Stimulated activated CD8-positive, alpha-beta memory T cell treated with anti-CD3 and anti-CD28 coated beads, Interleukin-4, amount 100 ng/mL, for 4 hours (primary cell): ENCODE measurements around the gene MTMR1.

Experiments used
- DNase-seq, 2 donors: peaks; one replicate each; pipeline ENCODE4 v3.0.0-alpha.2; 2020; ENCODE audit warnings: low read depth in 2 of 2, low spot score in 1 of 2

Gene MTMR1

GRCh38 chrX:150692831-150693724 lies at the start of gene MTMR1:
Gene MTMR1, plus strand, starts transcription at chrX:150693396. Its CDS starts 135 bp downstream, at chrX:150693531.
- peak in 1 of 2 donors; percentile 17 for DNase-seq

GRCh38 chrX:150643958-150644357 lies 49.2 kb upstream of the MTMR1 start:
- DNase-seq, result no peak

- DNase-seq, result no peak
Observed at GRCh38 chrX:150644422-150644821, 48.8 kb upstream of the MTMR1 start.

GRCh38 chrX:150647331-150647730 lies 45.9 kb upstream of the MTMR1 start:
- DNase-seq, result no peak

- DNase-seq, result no peak
Observed at GRCh38 chrX:150648296-150648940, 44.8 kb upstream of the MTMR1 start.

GRCh38 chrX:150649096-150649870 lies 43.9 kb upstream of the MTMR1 start:
- no peak for DNase-seq

- DNase-seq, result no peak
Observed at GRCh38 chrX:150651906-150652305, 41.3 kb upstream of the MTMR1 start.

GRCh38 chrX:150655788-150656187 lies 37.4 kb upstream of the MTMR1 start:
- no peak for DNase-seq

GRCh38 chrX:150663073-150663472 lies 30.1 kb upstream of the MTMR1 start:
- DNase-seq, result no peak

- DNase-seq, result no peak
Observed at GRCh38 chrX:150664290-150664689, 28.9 kb upstream of the MTMR1 start.

- DNase-seq, result no peak
Observed at GRCh38 chrX:150676221-150676620, 17.0 kb upstream of the MTMR1 start.

GRCh38 chrX:150680974-150681373 lies 12.2 kb upstream of the MTMR1 start:
- no peak for DNase-seq

GRCh38 chrX:150683112-150683511 lies 10.1 kb upstream of the MTMR1 start:
- DNase-seq, result no peak

GRCh38 chrX:150683536-150684146 lies 9.6 kb upstream of the MTMR1 start:
- DNase-seq, result no peak

GRCh38 chrX:150688911-150689451 lies 4.2 kb upstream of the MTMR1 start:
- DNase-seq, result no peak

- no peak for DNase-seq
Observed at GRCh38 chrX:150690126-150690525, 3.1 kb upstream of the MTMR1 start.

GRCh38 chrX:150692296-150692695 lies 900 bp upstream of the MTMR1 start:
- DNase-seq, result no peak

- DNase-seq, result peak in 1 of 2 donors; percentile 34
Observed at GRCh38 chrX:150693725-150694574, 754 bp downstream of the MTMR1 start.

- DNase-seq, result no peak
Observed at GRCh38 chrX:150694738-150695410, 1.7 kb downstream of the MTMR1 start.
